Loucy (cell line): ENCODE data around the gene PLPP2.

ENCODE experiments used
- H2AFZ ChIP-seq: fragments of 200-600 bp; sonication (generic); 2 replicates; pipeline ENCODE4 v1.6.0; 2016; ENCODE audit warnings: antibody characterized with exemption, mild to moderate bottlenecking, low read length, moderate library complexity
- H3F3A ChIP-seq: fragments of 200-600 bp; 2 replicates; pipeline ENCODE4 v1.6.0; 2016; ENCODE audit warnings: antibody characterized with exemption, low read depth, mild to moderate bottlenecking
- H3K27me3 ChIP-seq: fragments of 200-600 bp; sonication (generic); 2 replicates; pipeline ENCODE4 v1.6.1; 2014; ENCODE audit warnings: low read length, mild to moderate bottlenecking; ENCODE audit not compliant: insufficient read depth, poor library complexity, severe bottlenecking
- H3K36me3 ChIP-seq: fragments of 200-600 bp; sonication (generic); 2 replicates; pipeline ENCODE4 v1.6.1; 2016; ENCODE audit warnings: low read length; ENCODE audit not compliant: insufficient read depth
- H3K4me1 ChIP-seq: fragments of 200-600 bp; sonication (generic); 2 replicates; pipeline ENCODE4 v1.5.1; 2014; ENCODE audit warnings: low read length, mild to moderate bottlenecking; ENCODE audit not compliant: insufficient read depth, poor library complexity, severe bottlenecking
- H3K4me2 ChIP-seq: fragments of 200-600 bp; sonication (generic); 2 replicates; pipeline ENCODE4 v1.6.0; 2014; ENCODE audit warnings: antibody characterized with exemption, low read length, low read depth, mild to moderate bottlenecking; ENCODE audit not compliant: poor library complexity, severe bottlenecking
- H3K4me3 ChIP-seq: fragments of 200-600 bp; sonication (generic); 2 replicates; pipeline ENCODE4 v1.5.1; 2014; ENCODE audit warnings: low read length, mild to moderate bottlenecking, mixed read lengths; ENCODE audit not compliant: poor library complexity, severe bottlenecking
- H3K79me2 ChIP-seq: fragments of 200-600 bp; sonication (generic); 2 replicates; pipeline ENCODE4 v1.6.1; 2014; ENCODE audit warnings: low read length; ENCODE audit not compliant: insufficient read depth
- H3K9ac ChIP-seq: fragments of 200-600 bp; sonication (generic); 2 replicates; pipeline ENCODE4 v1.6.0; 2014; ENCODE audit warnings: mild to moderate bottlenecking, low read depth, low read length, moderate library complexity; ENCODE audit not compliant: poor library complexity, severe bottlenecking
- H3K9me2 ChIP-seq: fragments of 200-600 bp; sonication (generic); replicated peaks from 2 replicates; pipeline ENCODE4 v1.6.1; 2016; ENCODE audit warnings: low read depth, low read length, mixed read lengths
- H3K9me3 ChIP-seq: fragments of 200-600 bp; sonication (generic); 2 replicates; pipeline ENCODE4 v1.6.1; 2014; ENCODE audit warnings: mild to moderate bottlenecking, antibody characterized with exemption, low read length, low read depth; ENCODE audit not compliant: insufficient read depth
- H4K20me1 ChIP-seq: fragments of 200-600 bp; sonication (generic); 2 replicates; pipeline ENCODE4 v1.6.0; 2014; ENCODE audit warnings: antibody characterized with exemption, low read length, mild to moderate bottlenecking; ENCODE audit not compliant: insufficient read depth, poor library complexity, severe bottlenecking
- EZH2phosphoT487 ChIP-seq: fragments of 200-600 bp; IDR thresholded peaks from 2 replicates; pipeline ENCODE4 v1.6.1; 2018; ENCODE audit warnings: antibody characterized with exemption, mild to moderate bottlenecking, moderate library complexity, borderline replicate concordance
- TF ChIP-seq, protein P1 (sequence below): fragments of 200-600 bp; sonication (generic); conservative IDR thresholded peaks from 2 replicates; pipeline ENCODE4 v1.5.1; 2014; ENCODE audit warnings: mild to moderate bottlenecking, antibody characterized with exemption, low read length

The PLPP2 gene

DNA sequence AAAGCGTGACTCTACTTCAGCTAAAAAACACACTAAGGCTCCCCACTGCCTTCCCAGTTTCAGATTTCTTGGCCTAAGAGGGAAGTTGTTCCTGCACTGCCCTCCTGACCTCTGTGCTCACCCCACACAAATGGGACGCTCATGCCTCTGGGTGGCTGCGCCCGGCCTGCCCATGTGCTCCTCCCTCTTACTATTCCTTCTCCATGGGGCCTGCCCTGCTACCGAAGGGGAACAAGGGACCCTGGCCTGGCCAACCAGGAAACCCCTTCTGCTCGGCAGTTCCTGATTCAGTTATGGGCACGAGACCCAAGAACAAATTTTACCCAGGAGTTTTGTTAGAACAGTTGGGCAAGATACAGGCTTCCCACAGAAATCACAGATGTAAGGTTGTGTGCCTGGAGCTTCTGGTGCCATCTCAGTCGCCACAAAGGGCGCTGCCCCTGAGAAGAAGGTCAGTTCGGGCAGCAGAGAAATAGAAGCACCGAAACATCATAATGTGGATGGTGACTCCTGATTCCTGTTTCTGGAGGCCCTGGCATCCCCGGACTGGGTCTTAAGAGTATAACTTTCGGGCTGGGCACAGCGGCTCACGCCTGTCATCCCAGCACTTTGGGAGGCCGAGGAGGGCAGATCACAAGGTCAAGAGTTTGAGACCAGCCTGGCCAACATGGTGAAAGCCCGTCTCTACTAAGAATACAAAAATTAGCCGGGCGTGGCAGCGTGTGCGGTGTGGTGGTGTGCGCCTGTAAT, 5.4 kb upstream of the PLPP2 start:
- no peak overlapping the region for H3K4me2 ChIP-seq
- H4K20me1 ChIP-seq: no peaks in the 10 kb centered on the region
- no peaks in the 10 kb centered on the region for H3F3A ChIP-seq

DNA sequence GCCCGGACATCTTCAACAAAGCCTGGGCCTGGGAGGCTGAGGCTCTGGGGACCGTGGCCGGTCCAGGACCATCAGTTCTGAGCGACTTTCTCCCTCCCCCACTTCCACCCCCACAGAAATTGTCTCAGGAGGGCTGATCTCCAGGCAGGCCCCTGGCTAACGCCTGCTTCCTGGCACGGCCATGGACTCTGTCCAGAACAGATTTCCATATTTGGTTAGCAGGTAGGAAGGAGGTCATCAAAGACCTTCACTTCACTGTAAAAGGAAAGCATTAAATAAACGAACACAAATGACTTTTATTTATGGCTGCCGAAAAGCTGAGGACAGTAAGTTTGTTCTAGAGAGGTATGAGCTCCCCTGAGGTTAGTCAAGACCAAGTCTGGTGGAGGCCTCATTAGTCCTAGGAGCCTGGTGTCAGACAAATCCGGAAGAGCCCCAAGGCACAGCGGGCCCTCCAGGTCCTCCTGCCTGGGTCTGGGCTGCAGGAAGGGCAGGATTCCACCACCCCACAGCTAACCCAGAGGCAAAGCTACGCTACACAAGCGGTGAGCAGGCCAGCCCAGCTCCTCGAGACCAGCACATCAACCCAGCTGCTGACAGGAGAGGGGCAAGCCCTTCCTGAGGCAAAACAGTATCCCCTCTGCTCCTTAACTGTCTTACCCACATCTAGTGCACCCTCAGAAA, 4.6 kb upstream of the PLPP2 start:
- Histone ChIP-seq H2AFZ (no peak overlapping the region), H4K20me1 (no peaks in the 10 kb centered on the region), H3K4me3 (no peak overlapping the region), H3F3A (no peaks in the 10 kb centered on the region), H3K79me2 (no peaks in the 10 kb centered on the region), H3K9me3 (no peaks in the 10 kb centered on the region), H3K27me3 (no peaks in the 10 kb centered on the region), H3K4me1 (no peaks in the 10 kb centered on the region), H3K36me3 (no peaks in the 10 kb centered on the region), H3K9ac (no peak overlapping the region), H3K9me2 (no peaks in the 10 kb centered on the region), H3K4me2 (no peak overlapping the region)
- TF ChIP-seq EZH2phosphoT487: no peak
- TF ChIP-seq, protein P1, sequence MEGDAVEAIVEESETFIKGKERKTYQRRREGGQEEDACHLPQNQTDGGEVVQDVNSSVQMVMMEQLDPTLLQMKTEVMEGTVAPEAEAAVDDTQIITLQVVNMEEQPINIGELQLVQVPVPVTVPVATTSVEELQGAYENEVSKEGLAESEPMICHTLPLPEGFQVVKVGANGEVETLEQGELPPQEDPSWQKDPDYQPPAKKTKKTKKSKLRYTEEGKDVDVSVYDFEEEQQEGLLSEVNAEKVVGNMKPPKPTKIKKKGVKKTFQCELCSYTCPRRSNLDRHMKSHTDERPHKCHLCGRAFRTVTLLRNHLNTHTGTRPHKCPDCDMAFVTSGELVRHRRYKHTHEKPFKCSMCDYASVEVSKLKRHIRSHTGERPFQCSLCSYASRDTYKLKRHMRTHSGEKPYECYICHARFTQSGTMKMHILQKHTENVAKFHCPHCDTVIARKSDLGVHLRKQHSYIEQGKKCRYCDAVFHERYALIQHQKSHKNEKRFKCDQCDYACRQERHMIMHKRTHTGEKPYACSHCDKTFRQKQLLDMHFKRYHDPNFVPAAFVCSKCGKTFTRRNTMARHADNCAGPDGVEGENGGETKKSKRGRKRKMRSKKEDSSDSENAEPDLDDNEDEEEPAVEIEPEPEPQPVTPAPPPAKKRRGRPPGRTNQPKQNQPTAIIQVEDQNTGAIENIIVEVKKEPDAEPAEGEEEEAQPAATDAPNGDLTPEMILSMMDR: no peak

More for the DNA sequence above, 5.4 kb upstream of the PLPP2 start:
- Histone ChIP-seq H3K9me3 (no peaks in the 10 kb centered on the region), H3K9ac (no peak overlapping the region), H3K4me1 (no peaks in the 10 kb centered on the region), H3K36me3 (no peaks in the 10 kb centered on the region), H3K27me3 (no peaks in the 10 kb centered on the region), H3K4me3 (no peak overlapping the region), H3K79me2 (no peaks in the 10 kb centered on the region), H2AFZ (no peak overlapping the region), H3K9me2 (no peaks in the 10 kb centered on the region)
- no peak for TF ChIP-seq EZH2phosphoT487
- TF ChIP-seq, protein P1: no peak

DNA sequence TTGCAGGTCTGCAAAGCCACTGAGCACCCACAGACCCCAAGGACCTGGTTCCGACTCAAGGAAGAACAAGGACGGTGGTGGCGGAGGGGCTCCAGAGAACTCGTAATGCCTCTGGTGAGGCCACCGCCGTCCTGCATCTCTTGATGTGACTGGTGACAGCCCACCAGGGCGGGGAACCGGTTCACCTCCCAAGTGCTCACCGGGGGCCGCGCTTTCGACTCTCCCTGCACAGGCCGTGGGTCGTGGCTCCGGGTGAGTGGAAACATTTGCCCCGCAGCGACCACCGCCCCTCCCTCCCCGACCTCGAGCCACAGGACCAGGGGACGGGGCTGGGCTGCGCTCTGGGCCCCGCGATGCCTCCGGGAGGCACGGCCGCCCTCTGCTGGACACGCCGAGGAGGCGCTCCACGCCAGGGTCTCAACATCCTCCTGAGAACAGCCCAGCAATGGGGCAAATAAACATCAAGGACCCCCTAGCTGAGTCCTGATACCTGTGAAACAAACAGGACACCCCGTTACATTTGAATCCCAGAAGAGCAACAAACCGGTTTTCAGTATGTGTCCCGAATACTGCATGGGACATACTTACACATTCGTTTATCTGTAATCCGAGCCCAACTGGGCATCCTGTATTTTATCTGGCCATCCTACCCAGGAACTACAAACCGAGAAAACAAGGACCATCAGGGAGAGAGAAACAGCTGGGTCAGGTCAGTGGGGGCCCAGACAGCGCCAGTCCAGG, 3.9 kb upstream of the PLPP2 start:
- no peak overlapping the region for H3K4me3 ChIP-seq
- no peaks in the 10 kb centered on the region for H4K20me1 ChIP-seq
- H3K79me2 ChIP-seq: no peaks in the 10 kb centered on the region
- no peaks in the 10 kb centered on the region for H3F3A ChIP-seq
- no peaks in the 10 kb centered on the region for H3K27me3 ChIP-seq
- no peaks in the 10 kb centered on the region for H3K9me3 ChIP-seq
- no peaks in the 10 kb centered on the region for H3K4me1 ChIP-seq
- H3K36me3 ChIP-seq: no peaks in the 10 kb centered on the region
- H2AFZ ChIP-seq: no peak overlapping the region
- no peaks in the 10 kb centered on the region for H3K9me2 ChIP-seq
- no peak overlapping the region for H3K9ac ChIP-seq
- no peak for TF ChIP-seq EZH2phosphoT487
- TF ChIP-seq, protein P1: 0 out of 2 replicates have a peak, but pooled peaks have one; percentile 26
- no peak overlapping the region for H3K4me2 ChIP-seq
